NCI-H187 treated with DMSO at 0.1 percent for 48 hours (cell line): Measurements from ENCODE around the gene TCERG1.
"Not testable (repeated sequence)": the region's sequence is repeated elsewhere in the genome, so short reads cannot be mapped to it uniquely, and the experiment has no call there.

Experiments used
- DNase-seq: peaks from one replicate; lab custom pipeline; 2025; lab: John Stamatoyannopoulos, UW

The TCERG1 gene

GRCh38 chr5:146521403-146522106 lies 74.4 kb downstream of the TCERG1 start:
- DNase-seq: no peak

GRCh38 chr5:146523698-146524097 lies 76.6 kb downstream of the TCERG1 start:
- no peak for DNase-seq

GRCh38 chr5:146527785-146528184 lies 80.7 kb downstream of the TCERG1 start:
- no peak for DNase-seq

- DNase-seq: no peak
Observed at GRCh38 chr5:146528236-146528635, 81.1 kb downstream of the TCERG1 start.

- no peak for DNase-seq
Observed at GRCh38 chr5:146529984-146530383, 82.9 kb downstream of the TCERG1 start.

- peak; percentile 55 for DNase-seq
Observed at GRCh38 chr5:146533260-146533857, 86.2 kb downstream of the TCERG1 start.

GRCh38 chr5:146533882-146534281 lies 86.7 kb downstream of the TCERG1 start:
- DNase-seq: no peak

GRCh38 chr5:146538432-146538831 lies 91.3 kb downstream of the TCERG1 start:
- no peak for DNase-seq

- no peak for DNase-seq
Observed at GRCh38 chr5:146539973-146540372, 92.8 kb downstream of the TCERG1 start.

GRCh38 chr5:146540414-146540813 lies 93.3 kb downstream of the TCERG1 start:
- no peak for DNase-seq

- no peak for DNase-seq
Observed at GRCh38 chr5:146541958-146542849, 95.1 kb downstream of the TCERG1 start.

- no peak for DNase-seq
Observed at GRCh38 chr5:146544232-146544631, 97.1 kb downstream of the TCERG1 start.

GRCh38 chr5:146548781-146549449 lies 101.8 kb downstream of the TCERG1 start:
- no peak for DNase-seq

- no peak for DNase-seq
Observed at GRCh38 chr5:146549615-146550014, 102.5 kb downstream of the TCERG1 start.

- DNase-seq: no peak
Observed at GRCh38 chr5:146553446-146553845, 106.3 kb downstream of the TCERG1 start.

- not testable (repeated sequence) for DNase-seq
Observed at GRCh38 chr5:146556884-146557283, 109.8 kb downstream of the TCERG1 start.

- DNase-seq: no peak
Observed at GRCh38 chr5:146560205-146560812, 113.2 kb downstream of the TCERG1 start.
